Measurements from ENCODE around the gene AMBN.

DNA sequence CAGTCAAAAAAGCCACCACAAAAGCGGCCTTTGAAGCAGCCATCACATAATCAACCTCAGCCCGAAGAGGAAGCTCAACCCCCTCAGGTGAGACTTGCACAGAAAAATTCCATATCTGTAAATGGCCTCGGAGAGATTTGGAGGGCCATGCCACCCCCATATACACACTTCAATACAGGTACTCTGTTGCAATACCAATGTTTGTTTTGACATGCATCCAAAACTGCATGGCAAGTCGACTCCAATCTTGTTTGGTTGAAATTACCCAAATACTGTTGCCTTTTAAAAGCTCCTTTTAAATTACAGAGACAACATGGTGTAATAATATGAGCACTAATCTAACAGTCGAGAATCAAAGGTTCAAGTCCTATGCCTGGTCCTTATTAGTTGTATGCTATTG lies 42.4 kb downstream of the AMBN start:
- TF ChIP-seq, protein P1, sequence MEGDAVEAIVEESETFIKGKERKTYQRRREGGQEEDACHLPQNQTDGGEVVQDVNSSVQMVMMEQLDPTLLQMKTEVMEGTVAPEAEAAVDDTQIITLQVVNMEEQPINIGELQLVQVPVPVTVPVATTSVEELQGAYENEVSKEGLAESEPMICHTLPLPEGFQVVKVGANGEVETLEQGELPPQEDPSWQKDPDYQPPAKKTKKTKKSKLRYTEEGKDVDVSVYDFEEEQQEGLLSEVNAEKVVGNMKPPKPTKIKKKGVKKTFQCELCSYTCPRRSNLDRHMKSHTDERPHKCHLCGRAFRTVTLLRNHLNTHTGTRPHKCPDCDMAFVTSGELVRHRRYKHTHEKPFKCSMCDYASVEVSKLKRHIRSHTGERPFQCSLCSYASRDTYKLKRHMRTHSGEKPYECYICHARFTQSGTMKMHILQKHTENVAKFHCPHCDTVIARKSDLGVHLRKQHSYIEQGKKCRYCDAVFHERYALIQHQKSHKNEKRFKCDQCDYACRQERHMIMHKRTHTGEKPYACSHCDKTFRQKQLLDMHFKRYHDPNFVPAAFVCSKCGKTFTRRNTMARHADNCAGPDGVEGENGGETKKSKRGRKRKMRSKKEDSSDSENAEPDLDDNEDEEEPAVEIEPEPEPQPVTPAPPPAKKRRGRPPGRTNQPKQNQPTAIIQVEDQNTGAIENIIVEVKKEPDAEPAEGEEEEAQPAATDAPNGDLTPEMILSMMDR (conservative IDR thresholded peaks at IDR 0.05): no peak
- TF ChIP-seq ZFX (IDR thresholded peaks at IDR 0.05): no peak

Measured in C4-2B (cell line).